Astrocyte of the cerebellum (primary cell): ENCODE results near the gene TMEM258.

Experiments used
- DNase-seq: peaks from one replicate; pipeline ENCODE4 v3.0.0-alpha.2; 2011; ENCODE audit warnings: low read depth
- H3K4me3 ChIP-seq: 2 replicates; pipeline ENCODE4 v1.5.1; 2011; ENCODE audit warnings: mild to moderate bottlenecking, low read depth, low read length, moderate library complexity
- in situ Hi-C: cut with HindIII; loops from 2 replicates; pipeline ENCODE4 v1.10.0; 2017; ENCODE audit warnings: low sequenced_read_pairs
- TF ChIP-seq, protein P1 (sequence below): IDR thresholded peaks from 2 replicates; pipeline ENCODE4 v1.5.1; 2012; ENCODE audit warnings: low read length, low read depth, moderate library complexity, mild to moderate bottlenecking; ENCODE audit errors: missing control alignments

The TMEM258 gene

DNA sequence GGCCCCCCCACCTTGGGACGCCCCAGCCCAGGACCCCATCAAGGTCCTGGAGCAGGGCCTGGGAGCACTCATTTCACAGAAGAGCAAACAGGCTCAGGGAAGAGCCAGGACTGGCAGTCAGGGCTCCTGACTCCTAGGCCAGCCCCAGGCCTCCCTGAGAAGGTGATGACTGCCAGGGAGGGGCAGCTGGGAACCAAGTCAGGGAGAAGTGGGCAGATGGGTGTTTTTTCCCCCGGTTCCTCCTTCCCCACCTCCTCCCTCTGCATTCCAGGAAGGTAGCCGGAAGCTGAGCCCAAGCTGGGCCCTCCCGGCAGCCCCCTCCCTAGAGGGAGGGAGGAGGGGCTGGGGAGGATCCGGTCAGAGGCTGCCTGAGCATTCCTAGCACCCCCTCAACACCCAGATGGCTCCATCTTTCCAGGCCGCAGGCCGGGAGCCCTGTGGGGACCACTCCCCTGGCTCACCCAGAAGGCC lies 20.4 kb downstream of the TMEM258 start:
- no peak overlapping the region for H3K4me3 ChIP-seq
- in situ Hi-C loops = no loop called here
- no peak for DNase-seq
- TF ChIP-seq, protein P1, sequence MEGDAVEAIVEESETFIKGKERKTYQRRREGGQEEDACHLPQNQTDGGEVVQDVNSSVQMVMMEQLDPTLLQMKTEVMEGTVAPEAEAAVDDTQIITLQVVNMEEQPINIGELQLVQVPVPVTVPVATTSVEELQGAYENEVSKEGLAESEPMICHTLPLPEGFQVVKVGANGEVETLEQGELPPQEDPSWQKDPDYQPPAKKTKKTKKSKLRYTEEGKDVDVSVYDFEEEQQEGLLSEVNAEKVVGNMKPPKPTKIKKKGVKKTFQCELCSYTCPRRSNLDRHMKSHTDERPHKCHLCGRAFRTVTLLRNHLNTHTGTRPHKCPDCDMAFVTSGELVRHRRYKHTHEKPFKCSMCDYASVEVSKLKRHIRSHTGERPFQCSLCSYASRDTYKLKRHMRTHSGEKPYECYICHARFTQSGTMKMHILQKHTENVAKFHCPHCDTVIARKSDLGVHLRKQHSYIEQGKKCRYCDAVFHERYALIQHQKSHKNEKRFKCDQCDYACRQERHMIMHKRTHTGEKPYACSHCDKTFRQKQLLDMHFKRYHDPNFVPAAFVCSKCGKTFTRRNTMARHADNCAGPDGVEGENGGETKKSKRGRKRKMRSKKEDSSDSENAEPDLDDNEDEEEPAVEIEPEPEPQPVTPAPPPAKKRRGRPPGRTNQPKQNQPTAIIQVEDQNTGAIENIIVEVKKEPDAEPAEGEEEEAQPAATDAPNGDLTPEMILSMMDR = no peak

- in situ Hi-C loops = no loop called here
- H3K4me3 ChIP-seq = no peak overlapping the region
- TF ChIP-seq, protein P1 = no peak
- DNase-seq = no peak
Measured at GRCh38 chr11:61771195-61771894, 21.1 kb downstream of the TMEM258 start.

DNA sequence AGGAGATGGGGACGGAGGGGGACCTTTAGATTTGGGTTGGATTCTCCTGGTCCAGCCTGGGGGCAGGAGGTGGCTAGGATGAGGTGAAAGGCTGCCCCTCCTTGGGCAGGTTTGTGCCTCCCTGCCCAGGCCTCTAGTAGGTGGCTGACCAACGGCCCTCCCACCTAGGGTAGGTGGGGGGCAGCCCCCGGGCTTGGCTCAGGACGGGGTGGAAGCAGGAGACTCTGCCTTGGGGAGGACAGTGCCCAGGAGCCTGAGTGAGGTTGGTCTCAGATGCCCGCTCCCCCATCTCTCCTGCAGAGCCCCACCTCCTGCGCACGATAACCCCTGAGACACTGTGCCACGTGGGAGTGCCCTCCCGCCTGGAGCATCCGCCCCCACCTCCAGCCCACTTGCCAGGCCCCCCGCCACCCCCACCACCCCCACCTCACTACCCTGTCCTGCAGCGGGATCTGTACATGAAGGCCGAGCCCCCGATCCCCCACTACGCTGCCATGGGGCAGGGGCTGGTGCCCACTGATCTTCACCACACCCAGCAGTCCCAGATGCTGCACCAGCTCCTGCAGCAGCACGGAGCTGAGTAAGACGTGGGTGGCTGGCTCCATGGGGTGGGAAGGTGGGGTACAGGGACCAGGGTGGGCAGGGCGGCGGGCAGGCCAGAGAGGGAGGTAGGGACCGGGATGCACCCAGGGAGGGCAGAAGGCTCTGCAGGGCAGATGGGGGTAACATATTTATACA lies 22.3 kb downstream of the TMEM258 start:
- H3K4me3 ChIP-seq = no peak overlapping the region
- DNase-seq = no peak
- in situ Hi-C loops = no loop called here
- TF ChIP-seq, protein P1 = no peak

DNA sequence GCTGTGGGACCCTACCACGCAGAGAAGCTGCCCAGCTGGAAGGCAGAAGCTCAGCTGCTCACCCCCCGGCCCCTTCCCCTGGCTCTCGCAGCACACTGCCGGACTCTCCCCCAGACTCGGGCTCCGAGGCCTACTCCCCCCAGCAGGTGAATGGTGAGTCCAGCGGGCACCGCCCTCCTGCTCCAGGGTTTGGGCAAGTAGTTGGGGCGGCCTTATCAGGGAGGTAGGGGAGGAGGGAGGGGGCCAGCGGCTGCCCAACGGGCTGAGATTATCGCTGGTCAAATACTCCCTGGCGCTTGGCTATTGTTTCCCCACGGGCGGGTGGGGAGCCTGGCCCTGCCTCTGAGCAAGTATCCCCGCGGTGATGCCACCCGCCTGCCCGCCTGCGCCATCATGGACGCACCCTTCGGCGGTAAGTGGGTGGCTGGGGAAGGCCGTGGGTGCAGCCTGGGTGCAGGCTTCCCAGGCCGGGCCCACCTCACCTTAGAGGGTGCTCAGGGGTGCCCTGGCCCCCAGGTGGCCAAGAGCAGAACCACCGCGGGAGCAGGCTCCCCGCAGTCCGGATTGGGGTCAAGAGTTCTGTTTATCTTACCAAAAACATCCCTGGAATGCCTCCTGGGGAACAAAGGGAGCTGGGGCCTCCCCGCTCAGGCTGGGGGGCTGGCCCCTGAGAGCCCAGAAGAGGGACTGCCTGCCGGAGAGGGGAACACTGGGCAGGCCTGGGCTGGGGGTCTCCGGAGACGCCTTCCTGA lies 23.1 kb downstream of the TMEM258 start:
- TF ChIP-seq, protein P1 = peak; percentile 39
- in situ Hi-C loops = no loop called here

GRCh38 chr11:61768376-61769076 lies 23.9 kb downstream of the TMEM258 start:
- TF ChIP-seq, protein P1 = no peak
- no peak overlapping the region for H3K4me3 ChIP-seq
- DNase-seq = no peak
- in situ Hi-C loops = no loop called here

More for the DNA sequence above, 23.1 kb downstream of the TMEM258 start:
- no peak overlapping the region for H3K4me3 ChIP-seq
- no peak for DNase-seq

DNA sequence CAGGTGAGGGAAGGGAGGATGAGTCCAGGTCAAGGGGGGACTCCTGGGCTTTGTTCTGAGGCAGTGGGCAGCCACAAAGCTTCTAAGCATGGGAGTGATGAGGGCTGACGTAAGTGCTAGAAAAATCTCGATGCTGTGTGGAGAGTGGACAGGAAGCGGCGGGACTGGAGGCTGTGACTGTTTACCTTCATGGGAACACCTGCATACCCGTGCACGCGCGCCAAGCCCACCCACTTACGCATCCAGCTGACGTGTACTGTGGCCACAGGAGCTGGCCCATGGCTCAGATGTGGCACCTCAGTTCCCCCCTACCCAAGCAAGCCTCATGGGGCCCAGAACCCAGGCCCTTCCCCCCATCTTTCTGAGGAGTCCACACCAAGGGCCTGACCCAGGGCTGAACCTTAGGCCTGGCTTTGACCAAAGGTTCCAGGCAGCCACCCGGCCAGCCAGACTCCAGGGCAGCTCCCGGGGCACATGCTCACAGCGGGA lies 26.0 kb downstream of the TMEM258 start:
- no peak overlapping the region for H3K4me3 ChIP-seq
- in situ Hi-C loops = no loop called here
- TF ChIP-seq, protein P1 = no peak
- no peak for DNase-seq
